KOPT-K1 (cell line): Measurements from ENCODE around the gene RFNG.
A peak's percentile ranks its signal among the peaks of the same experiment; 100 is the strongest.

Experiments
- H3K27ac ChIP-seq: fragments of 200-600 bp; sonication (generic); 2 replicates; pipeline ENCODE4 v1.5.1; 2016; ENCODE audit warnings: antibody characterized with exemption, mild to moderate bottlenecking, low read depth, low read length; ENCODE audit not compliant: poor library complexity, severe bottlenecking
- H3K36me3 ChIP-seq: fragments of 200-600 bp; sonication (generic); 2 replicates; pipeline ENCODE4 v1.5.1; 2017; ENCODE audit warnings: antibody characterized with exemption, mild to moderate bottlenecking, low read length, moderate library complexity; ENCODE audit not compliant: insufficient read depth
- H3K9me3 ChIP-seq: fragments of 200-600 bp; sonication (generic); 2 replicates; pipeline ENCODE4 v1.5.1; 2017; ENCODE audit warnings: antibody characterized with exemption, low read length, mild to moderate bottlenecking; ENCODE audit not compliant: insufficient read depth, poor library complexity, severe bottlenecking

Gene RFNG

DNA sequence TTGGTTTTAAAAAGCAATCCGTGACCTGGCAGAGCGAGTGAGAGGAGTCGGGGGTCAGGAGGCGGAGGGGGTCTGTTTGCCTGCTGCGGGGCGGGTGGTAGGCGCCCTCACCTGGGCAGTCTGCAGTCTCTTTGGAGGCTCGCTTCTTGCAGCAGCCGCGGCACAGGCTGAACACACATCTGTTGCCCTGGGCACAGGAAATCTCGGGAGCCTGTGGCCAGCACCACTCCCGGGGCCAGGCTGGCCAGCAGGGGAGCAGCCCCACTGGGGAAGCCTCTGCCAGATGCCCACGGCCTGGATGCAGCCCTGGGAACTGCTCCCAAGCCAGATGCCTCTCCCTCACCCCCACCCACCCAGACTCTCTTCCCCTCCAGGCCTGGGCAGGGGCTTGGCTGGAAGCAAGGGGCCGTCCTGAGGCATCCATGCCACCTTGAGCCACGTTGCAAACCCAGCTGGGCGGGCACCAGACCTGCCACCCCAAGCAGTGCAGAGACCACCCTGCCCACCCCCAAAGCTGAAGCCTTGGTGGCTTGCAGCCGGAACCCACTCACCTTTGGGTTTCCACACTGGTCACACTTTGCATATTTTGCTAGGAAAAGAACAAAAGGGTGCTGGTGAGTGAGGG is 6.7 kb upstream of the RFNG start:
- Histone ChIP-seq H3K9me3 (no peaks in the 10 kb centered on the region), H3K27ac (no peak overlapping the region), H3K36me3 (peaks cover 99% of the 10 kb centered on the region)

DNA sequence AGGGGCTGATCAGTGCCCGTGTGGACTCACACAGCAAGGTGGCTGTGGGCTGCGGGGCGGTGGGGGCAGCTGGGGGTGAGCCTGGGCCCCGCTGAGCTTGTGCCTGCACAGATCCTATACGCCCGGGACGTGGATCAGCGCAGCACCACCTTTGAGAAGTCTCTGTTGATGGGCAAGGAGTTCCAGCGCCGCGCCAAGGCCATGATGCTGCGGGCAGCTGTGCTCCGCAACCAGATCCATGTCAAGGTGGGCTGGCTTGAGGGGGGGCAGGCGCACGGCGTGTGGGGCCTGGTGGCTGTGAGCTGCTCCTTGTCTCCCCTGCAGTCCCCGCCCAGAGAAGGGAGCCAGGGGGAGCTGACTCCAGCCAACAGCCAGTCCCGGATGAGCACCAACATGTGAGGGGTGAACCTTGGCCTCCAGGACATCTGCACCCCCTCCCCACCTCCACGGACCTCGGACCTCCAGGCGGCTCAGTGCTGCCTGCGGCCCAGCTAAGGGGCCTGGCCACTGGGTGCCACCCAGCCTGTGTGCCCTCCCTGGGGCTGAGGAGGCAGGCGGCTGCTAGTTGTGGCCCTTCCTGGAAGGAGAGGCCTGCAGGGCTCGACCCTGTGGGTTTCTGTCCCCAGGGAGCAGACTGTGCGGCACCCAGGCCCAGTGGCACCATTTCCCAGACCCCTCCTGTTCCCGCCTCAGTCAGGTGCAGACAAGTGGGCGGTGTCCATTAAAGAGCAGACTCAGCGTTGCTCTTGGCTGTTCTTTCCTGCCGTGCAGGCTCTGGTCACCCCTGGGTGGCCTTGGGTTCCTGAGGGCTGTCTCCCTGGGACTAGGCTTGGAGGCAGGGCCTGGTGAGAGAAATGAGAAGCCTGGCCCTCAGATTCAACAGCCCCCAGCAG is 5.4 kb upstream of the RFNG start:
- H3K27ac ChIP-seq, result no peak overlapping the region
- no peaks in the 10 kb centered on the region for H3K9me3 ChIP-seq
- H3K36me3 ChIP-seq, result peaks cover 86% of the 10 kb centered on the region

DNA sequence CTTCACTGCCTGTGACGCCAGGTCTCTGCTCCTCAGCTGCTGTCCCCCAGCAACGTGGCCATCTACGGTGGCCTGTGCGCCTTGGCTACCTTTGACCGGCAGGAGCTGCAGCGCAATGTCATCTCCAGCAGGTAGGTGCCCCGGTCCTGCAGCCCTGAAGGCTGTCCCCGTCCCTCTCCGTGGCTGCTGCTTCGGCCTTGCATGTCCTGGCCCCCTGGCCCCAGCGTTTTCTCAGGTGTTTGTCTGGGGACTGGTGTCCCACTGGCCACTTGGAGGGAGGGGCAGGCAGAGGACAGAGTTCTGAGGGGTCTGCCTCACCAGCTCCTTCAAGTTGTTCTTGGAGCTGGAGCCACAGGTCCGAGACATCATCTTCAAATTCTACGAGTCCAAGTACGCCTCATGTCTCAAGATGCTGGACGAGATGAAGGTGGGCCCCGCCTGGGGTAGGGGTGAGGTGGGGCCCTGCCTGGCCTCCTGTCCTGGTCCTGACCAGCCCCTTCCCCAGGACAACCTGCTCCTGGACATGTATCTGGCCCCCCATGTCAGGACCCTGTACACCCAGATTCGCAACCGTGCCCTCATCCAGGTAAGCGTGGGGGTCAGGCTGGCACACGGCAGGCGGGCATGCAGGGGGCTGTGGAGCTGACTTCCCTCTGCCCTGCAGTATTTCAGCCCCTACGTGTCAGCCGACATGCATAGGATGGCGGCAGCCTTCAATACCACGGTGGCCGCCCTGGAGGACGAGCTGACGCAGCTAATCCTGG is 4.5 kb upstream of the RFNG start:
- Histone ChIP-seq H3K36me3 (peaks cover 79% of the 10 kb centered on the region), H3K9me3 (no peaks in the 10 kb centered on the region), H3K27ac (no peak overlapping the region)

DNA sequence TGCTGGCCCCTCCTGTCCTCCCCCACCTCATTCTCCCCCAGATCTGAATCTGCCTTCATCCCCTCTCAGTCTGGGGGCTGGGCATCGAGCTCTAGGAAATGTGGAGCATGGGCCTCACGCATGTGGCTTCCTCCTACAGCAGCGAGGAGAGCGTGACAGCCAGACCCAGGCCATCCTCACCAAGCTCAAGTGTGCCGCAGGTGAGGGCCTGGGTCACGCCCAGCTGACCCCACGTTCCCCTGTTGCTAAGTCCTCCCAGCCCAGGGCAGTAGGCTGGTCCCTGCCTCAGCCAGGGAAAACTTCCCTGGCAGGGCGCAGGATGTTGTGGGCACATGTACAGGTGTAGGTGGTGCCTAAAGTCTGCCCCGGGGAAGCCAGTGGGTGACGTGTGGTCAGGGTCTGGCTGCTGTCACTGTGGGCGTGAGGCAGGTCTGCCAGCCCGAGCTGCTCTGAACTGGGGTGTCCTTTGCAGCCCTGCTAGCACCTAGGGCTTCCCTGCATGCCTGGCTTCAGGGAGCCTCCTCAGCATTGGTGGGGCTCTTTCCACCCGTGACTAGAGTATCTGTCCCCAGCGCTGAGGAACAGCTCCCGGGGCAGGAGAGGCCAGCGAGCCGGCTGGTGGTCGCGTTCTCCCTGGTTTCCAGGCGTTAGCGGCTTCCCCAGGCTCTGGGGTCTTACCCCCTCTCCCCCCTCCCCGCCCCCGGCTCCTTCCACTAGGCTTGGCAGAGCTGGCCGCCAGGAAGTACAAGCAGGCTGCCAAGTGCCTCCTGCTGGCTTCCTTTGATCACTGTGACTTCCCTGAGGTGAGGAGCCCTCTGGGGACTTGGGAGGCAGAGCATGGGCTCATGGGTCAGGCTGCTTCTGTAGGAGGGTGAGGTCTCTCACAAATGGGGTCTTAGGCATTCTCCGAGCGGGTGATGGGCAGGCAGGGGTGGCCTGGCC is 3.7 kb upstream of the RFNG start:
- no peak overlapping the region for H3K27ac ChIP-seq
- H3K36me3 ChIP-seq, result peaks cover 70% of the 10 kb centered on the region
- H3K9me3 ChIP-seq, result no peaks in the 10 kb centered on the region

DNA sequence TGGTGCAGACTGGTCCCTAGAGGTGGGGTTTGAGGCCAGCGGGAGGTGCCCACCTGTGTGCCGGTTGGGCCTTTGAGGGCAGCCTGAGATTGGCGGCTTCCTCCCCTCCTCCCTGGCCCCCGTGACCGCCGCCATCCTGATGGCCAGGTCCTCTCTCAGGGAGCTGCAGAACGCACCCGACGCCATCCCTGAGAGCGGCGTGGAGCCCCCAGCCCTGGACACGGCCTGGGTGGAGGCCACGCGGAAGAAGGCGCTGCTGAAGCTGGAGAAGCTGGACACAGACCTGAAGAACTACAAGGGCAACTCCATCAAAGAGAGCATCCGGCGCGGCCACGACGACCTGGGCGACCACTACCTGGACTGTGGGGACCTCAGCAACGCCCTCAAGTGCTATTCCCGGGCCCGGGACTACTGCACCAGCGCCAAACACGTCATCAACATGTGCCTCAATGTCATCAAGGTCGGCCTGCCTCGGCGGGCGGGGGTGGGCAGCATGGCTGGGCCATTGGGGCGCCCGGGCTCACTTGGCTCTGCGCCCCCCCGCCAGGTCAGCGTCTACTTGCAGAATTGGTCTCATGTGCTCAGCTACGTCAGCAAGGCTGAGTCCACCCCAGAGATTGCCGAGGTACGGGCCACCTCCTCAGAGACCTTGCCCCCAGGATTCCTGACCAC is 2.9 kb upstream of the RFNG start:
- Histone ChIP-seq H3K9me3 (no peaks in the 10 kb centered on the region), H3K36me3 (peaks cover 65% of the 10 kb centered on the region), H3K27ac (no peak overlapping the region)

DNA sequence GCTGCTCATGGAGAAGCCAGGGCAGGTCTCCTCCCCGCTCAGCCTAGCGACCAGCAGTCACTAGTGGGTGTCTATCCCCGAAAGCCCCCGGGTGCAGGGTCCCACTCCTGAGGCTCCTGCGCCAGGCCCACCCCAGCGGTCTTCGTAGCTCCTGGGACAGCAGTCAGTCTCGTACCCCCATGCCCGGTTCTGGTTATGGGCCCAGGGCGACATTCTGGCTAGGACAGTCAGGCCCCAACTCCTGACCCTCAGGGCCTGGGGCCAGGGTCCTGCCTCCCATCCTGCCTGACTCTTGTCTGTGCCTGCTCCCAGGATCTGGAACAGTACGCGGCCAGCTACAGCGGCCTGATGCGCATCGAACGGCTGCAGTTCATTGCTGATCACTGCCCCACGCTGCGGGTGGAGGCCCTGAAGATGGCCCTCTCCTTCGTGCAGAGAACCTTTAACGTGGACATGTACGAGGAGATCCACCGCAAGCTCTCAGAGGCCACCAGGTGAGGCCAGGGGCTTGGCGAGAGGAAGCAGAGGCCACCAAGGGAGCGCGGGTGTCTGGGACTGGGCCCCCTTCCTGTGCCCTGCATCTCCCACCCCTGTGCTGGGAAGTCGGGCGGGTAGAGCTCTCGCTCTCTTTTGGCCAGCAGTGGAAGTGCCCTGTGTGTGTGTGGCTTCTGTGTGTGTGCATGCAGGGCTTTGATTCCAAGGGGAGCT is 2.1 kb upstream of the RFNG start:
- Histone ChIP-seq H3K36me3 (peaks cover 61% of the 10 kb centered on the region), H3K9me3 (no peaks in the 10 kb centered on the region), H3K27ac (no peak overlapping the region)

DNA sequence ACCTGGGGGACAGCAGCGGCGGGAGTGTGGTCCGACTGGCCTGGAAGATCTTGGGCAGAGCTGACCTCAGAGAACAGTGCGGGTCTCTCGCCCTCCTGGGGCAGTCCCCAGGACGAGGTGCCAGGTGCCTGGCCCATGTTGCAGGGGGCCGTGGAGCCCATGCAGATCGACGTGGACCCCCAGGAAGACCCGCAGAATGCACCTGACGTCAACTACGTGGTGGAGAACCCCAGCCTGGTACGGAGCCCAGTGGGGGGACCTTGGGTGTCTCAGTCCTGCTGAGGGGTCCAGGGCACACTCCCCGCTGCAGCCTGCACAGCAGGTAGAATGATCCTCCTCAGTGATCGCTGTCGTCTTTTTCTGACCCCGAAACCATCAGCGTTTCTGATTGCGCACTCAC is 1.5 kb upstream of the RFNG start:
- Histone ChIP-seq H3K9me3 (no peaks in the 10 kb centered on the region), H3K36me3 (peaks cover 59% of the 10 kb centered on the region), H3K27ac (no peak overlapping the region)

DNA sequence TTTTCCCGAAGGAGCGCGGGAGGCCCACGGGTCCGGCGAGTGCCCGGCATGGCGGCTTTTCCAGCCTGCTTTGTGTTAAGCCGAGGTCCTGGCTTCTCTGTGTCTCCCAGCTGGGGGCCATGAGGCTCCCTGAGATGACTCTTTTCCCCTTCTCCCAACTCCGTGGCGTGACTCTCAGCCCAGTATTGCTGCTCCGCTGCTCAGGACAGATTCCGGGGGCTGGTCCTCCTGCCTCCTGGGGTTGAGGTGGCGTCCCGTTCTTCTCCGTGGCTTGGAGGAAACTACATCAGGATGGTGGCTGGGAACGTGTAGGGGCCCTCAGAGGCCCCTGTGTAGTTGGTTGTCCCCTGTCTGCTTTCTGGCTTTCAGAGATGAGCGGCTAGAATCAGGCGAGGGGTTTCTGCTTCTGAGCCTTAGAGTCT is 1.0 kb upstream of the RFNG start:
- Histone ChIP-seq H3K9me3 (no peaks in the 10 kb centered on the region), H3K27ac (peak overlapping the region; percentile 65), H3K36me3 (peaks cover 56% of the 10 kb centered on the region)

DNA sequence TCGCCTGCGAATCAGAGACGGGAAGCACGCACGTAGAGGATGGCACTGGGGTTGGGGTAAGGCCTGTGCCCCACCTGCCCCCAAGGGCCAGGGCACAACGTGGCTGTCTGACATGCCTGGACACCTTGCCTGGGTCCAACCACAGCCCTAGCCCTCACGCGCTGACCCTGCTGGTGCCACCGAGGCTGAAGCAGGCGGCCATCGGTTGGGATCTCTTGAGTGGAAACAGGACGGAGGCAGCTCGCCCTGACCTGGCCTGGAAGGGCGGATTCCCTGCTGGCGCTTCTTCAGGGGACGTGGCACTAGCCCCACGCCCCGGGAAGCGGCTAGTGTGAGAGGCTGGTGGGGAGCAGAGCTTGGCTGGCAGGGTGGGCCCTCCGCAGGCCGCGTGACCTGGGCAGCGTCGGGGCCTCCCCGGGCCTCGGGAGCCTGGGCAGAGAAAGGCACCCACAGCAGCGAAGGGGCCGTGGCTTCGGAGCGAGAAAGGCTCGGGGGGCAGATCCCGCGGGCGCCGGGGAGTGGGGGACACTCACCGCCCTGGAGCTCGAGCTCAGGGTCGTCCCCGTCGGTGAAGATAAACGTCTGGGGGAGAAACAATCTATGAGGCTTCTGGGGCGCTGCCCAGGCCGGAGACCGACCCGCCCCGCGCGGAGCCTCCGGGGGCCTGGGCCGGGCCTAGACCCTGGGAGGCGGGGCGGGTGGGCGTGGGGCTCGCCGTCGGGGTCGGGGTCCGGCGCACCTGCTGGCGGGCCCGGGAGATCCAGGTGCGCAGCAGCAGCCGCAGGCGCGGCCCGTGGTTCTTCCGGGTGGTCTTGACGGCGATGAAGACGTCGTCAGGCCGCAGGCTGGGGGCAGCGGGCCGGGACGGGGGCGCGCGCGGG is 610 bp downstream of the RFNG start:
- Histone ChIP-seq H3K9me3 (no peaks in the 10 kb centered on the region), H3K36me3 (peaks cover 45% of the 10 kb centered on the region), H3K27ac (peak overlapping the region; percentile 65)

DNA sequence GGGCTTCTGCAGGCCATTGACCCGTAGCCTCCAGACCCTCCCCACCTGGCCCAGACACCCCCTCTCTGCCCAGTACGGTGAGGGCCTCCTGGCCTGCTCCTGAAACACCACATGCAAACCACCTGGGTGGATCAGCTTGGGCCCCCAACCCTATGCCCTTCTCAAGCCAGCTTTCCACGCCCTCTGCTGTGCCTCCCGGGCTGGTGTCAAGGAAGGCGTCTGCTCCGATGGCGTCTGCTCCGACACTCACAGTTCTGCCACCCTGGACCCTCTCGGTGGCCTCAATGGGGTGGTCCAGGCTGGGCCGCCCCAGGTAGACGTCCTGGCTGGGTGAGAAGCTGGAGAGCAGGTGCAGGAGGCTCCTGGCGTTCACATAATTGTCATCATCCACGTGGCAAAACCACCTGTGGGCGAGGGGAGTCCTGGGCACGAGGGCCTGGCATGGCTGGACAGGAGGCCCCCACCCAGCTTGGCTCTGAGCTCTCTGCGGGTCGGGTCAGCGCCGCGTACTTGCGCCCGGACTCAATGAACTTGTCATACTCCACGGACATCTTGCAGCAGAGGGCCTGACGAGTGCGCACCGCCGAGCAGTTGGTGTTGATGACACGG is 1.4 kb downstream of the RFNG start:
- Histone ChIP-seq H3K36me3 (peaks cover 37% of the 10 kb centered on the region), H3K27ac (no peak overlapping the region), H3K9me3 (no peaks in the 10 kb centered on the region)

DNA sequence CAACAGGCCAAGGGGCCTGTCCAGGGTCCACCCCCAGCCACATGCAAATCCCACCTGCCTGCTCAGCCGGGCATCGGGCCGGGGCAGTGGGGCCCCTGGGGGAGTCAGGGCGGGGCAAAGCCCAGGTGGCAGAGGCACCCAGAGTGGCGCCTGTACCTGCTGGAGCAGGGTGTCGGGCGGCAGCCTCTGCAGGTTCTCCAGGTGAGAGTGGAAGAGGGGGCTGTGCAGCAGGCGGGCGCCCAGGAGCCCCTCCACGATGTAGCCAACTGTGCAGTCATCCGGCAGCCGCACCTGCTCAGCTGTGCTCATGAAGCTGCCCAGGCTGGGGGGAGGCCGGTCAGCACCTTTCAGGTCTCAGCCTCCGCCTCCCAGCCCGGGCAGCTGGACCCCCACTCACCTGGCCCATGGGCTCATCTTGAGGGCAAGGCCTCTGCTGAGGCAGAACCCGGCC is 2.1 kb downstream of the RFNG start:
- peaks cover 30% of the 10 kb centered on the region for H3K36me3 ChIP-seq
- H3K9me3 ChIP-seq, result no peaks in the 10 kb centered on the region
- H3K27ac ChIP-seq, result no peak overlapping the region

DNA sequence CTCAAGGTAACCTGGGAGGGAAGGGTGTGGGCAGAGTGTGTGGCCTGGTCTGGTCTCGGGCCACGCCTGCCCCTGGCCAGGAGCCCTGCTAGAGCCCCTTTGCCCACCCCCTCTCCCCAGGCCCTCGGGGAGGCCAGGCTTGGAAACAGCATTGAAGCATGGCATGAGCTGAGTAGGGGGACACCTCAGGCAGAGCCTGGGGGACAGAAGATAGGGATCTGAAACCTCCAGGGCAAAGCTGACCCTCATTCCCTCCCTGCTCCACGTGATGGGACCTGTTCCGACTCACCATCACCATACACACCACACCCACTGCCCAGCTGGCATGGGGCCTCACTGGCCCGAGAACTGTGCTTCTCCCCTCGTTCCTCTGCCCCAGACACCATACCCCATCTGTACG is 2.5 kb downstream of the RFNG start:
- H3K36me3 ChIP-seq, result peaks cover 26% of the 10 kb centered on the region; the same call in 1 of the 2 replicates
- no peak overlapping the region for H3K27ac ChIP-seq
- no peaks in the 10 kb centered on the region for H3K9me3 ChIP-seq
